ENCODE data around the gene APEX1. TPM values are rescaled to one million over a fixed set of nuclear protein-coding genes. Genes with fewer than 3 reads are reported as not detected.

Gene APEX1
- total and polyA plus RNA-seq, 2 of the 8 experiments (the other 6 are each of a cell fraction or from before 2014, with no cell fraction given): 384 to 700 TPM

DNA sequence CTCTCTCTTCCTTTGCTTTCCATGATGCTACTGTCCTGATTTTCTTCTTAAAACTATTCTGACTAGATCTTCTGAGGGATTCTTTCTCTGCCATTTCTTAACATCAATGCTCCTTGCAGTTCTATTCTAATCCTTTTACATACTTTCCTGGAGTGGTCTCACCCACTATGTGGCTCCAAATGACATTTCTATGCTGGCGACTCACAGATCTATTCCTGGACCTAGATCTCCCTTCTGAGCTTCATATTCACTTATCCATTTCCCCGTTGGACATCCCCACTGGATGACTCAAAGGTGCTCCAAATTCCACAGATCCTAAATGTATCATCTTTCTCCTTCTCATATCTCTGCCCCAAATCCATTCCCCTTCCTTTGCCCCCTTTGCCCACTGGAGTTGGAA lies 45.8 kb upstream of the APEX1 start:
- no peak overlapping the region for H4K5ac ChIP-seq (ENCODE audit: insufficient read length, low read depth, low read length)
- peaks cover 3% of the 10 kb centered on the region; the same call in 1 of the 2 replicates for H3K79me1 ChIP-seq (ENCODE audit: low read depth, low read length)
- H3K4ac ChIP-seq (replicated peaks; ENCODE audit: insufficient read length, low read depth, low read length): no peak overlapping the region
- CTCF ChIA-PET (ENCODE audit: partially characterized antibody): interaction anchor here (1.0 to 1.2 kb wide), 2 partner anchors 27 to 275 kb away, joined by 3 read pairs; partner anchors contain the start of gene RNASE4
- H3K79me2 ChIP-seq (ENCODE audit: control insufficient read depth in 1 of 2, insufficient read depth in 2 of 2, low read length in 2 of 2): no peaks in the 10 kb centered on the region; a peak in 1 of 4 replicates
- peaks cover 7% of the 10 kb centered on the region for H3K23me2 ChIP-seq (ENCODE audit: low read depth, low read length)
- H3K18ac ChIP-seq (ENCODE audit: extremely low read depth, low read length): no peak overlapping the region
- H2BK5ac ChIP-seq (ENCODE audit: low read depth, low read length): no peak overlapping the region
- no peak overlapping the region for H3K4me2 ChIP-seq (ENCODE audit: insufficient read depth in 1 of 2, low read depth in 2 of 2, low read length in 2 of 2)
- H3K27me3 ChIP-seq (replicated peaks in 1 of 4; ENCODE audit: control insufficient read depth in 3 of 4, extremely low read depth in 1 of 4, insufficient read depth in 3 of 4, low read length in 3 of 4): no peaks in the 10 kb centered on the region
- POLR2A ChIA-PET (ENCODE audit: partially characterized antibody): interaction anchor here (1.1 kb wide), 1 partner anchor 66 kb away, joined by 6 read pairs; the partner anchor contains the start of gene PARP2
- peaks cover 0 to 8% (median 0%) of the 10 kb centered on the region in 4 experiments; a peak in 2 of 8 replicates for H3K36me3 ChIP-seq (ENCODE audit: control insufficient read depth in 2 of 4, insufficient read depth in 4 of 4, low read length in 3 of 4)
- H3K14ac ChIP-seq (ENCODE audit: insufficient read length): no peak overlapping the region
- no peaks in the 10 kb centered on the region; a peak in 1 of 4 replicates for H3K9me3 ChIP-seq (ENCODE audit: insufficient read depth in 2 of 2, low read depth in 1 of 2, low read length in 1 of 2)
- no peak overlapping the region for H2AK5ac ChIP-seq (ENCODE audit: low read depth, low read length)
- TF ChIP-seq JUN (IDR thresholded peaks at IDR 0.05; ENCODE audit: low read depth, low read length) (no peak), CREB1 (IDR thresholded peaks at IDR 0.05) (no peak), EP300 (IDR thresholded peaks at IDR 0.05; ENCODE audit: borderline replicate concordance in 1 of 2, low read depth in 2 of 2, low read length in 2 of 2) (no peak), TCF12 (IDR thresholded peaks at IDR 0.05; ENCODE audit: low read depth, low read length) (no peak), TBP (IDR thresholded peaks at IDR 0.05; ENCODE audit: low read depth, low read length) (no peak), GABPA (IDR thresholded peaks at IDR 0.05; ENCODE audit: borderline replicate concordance, insufficient read depth, low read length) (no peak), PHF8 (conservative IDR thresholded peaks at IDR 0.05; ENCODE audit: low read depth, low read length) (no peak), POLR2AphosphoS5 (IDR thresholded peaks at IDR 0.05; ENCODE audit: low read depth, low read length) (no peak)
- H4K8ac ChIP-seq (ENCODE audit: extremely low read depth, insufficient read depth, low read length): no peak overlapping the region
- no peak overlapping the region for H3K56ac ChIP-seq (replicated peaks; ENCODE audit: insufficient read length, low read depth, low read length)
- FAIRE-seq (no peak), DNase-seq (ENCODE audit: low read depth in 1 of 2, low spot score in 2 of 2) (no peak)
- H3K4me1 ChIP-seq (replicated peaks in 1 of 4; ENCODE audit: control insufficient read depth in 3 of 4, insufficient read depth in 4 of 4, low read length in 3 of 4): peaks cover 0 to 4% (median 1%) of the 10 kb centered on the region in 4 experiments; a peak in 2 of 7 replicates
- no peak overlapping the region for H2BK20ac ChIP-seq (ENCODE audit: low read length)
- no peak overlapping the region for H2AFZ ChIP-seq (ENCODE audit: low read length)
- H3K4me3 ChIP-seq (ENCODE audit: extremely low read depth in 1 of 4, insufficient read depth in 2 of 4, low read depth in 3 of 4, low read length in 4 of 4): no peak overlapping the region
- no peak overlapping the region for H2BK12ac ChIP-seq (ENCODE audit: low read depth, low read length)
- H3K9ac ChIP-seq (replicated peaks in 1 of 4; ENCODE audit: extremely low read depth in 1 of 4, low read depth in 3 of 4, low read length in 3 of 4): no peak overlapping the region
- H2BK120ac ChIP-seq (replicated peaks; ENCODE audit: low read depth, low read length): no peak overlapping the region
- no peak overlapping the region for H3K23ac ChIP-seq (ENCODE audit: insufficient read length)
- H4K91ac ChIP-seq (replicated peaks; ENCODE audit: insufficient read length, low read length): no peak overlapping the region
- no peaks in the 10 kb centered on the region for H4K20me1 ChIP-seq (replicated peaks in 1 of 2; ENCODE audit: control insufficient read depth in 1 of 2, insufficient read depth in 2 of 2, low read length in 2 of 2)
- no peak overlapping the region for H2BK15ac ChIP-seq (ENCODE audit: low read length)
- WGBS, 2 experiments (ENCODE audit: extremely low coverage in 1 of 2, insufficient coverage in 1 of 2, insufficient read length in 1 of 2, insufficient replicate concordance in 2 of 2, low coverage in 1 of 2, low lambda C conversion rate in 2 of 2, missing lambda C conversion rate in 1 of 2): 81% methylated on average over 2 of the region's 2 CpGs; no CpG with 5 or more reads in 1 of the 2 experiments
- H3K27ac ChIP-seq (ENCODE audit: low read depth, low read length): no peak overlapping the region
